SK-N-SH treated with all-trans-retinoic acid at 6 μM for 48 hours (cell line): ENCODE data around the gene C1orf94.

ENCODE experiments used
- ATAC-seq: fragments of 200-7000 bp; cut with Tn5 transposase; 3 replicates; pipeline ENCODE4 v1.9.1; 2020; ENCODE audit warnings: mild to moderate bottlenecking, moderate library complexity
- ARNTL ChIP-seq: fragments of 450-650 bp; formaldehyde crosslinking; IDR thresholded peaks from 2 replicates; pipeline ENCODE4 v1.5.0; 2020; ENCODE audit warnings: low read depth, mild to moderate bottlenecking, moderate library complexity, borderline replicate concordance
- BACH2 ChIP-seq: fragments of 250-450 bp; sonication (Bioruptor Pico); IDR thresholded peaks from 2 replicates; pipeline ENCODE4 v1.9.0; 2021; ENCODE audit warnings: mild to moderate bottlenecking, borderline replicate concordance
- CREB5 ChIP-seq: fragments of 250-450 bp; sonication (Bioruptor Pico); IDR thresholded peaks from 2 replicates; pipeline ENCODE4 v1.5.1; 2020; ENCODE audit warnings: low read depth, mild to moderate bottlenecking, moderate library complexity
- CSDC2 ChIP-seq: fragments of 250-450 bp; sonication (Bioruptor Pico); IDR thresholded peaks from 2 replicates; pipeline ENCODE4 v1.5.0; 2020; ENCODE audit warnings: mild to moderate bottlenecking, moderate library complexity
- CSRNP3 ChIP-seq: fragments of 250-450 bp; sonication (Bioruptor Pico); IDR thresholded peaks from 2 replicates; pipeline ENCODE4 v1.5.1; 2021; ENCODE audit warnings: mild to moderate bottlenecking, moderate library complexity
- ISL1 ChIP-seq: fragments of 250-450 bp; sonication (Bioruptor Pico); IDR thresholded peaks from 2 replicates; pipeline ENCODE4 v2.1.2; 2022; ENCODE audit warnings: mild to moderate bottlenecking, moderate library complexity
- OSR1 ChIP-seq: fragments of 250-450 bp; sonication (Bioruptor Pico); IDR thresholded peaks from 2 replicates; pipeline ENCODE4 v1.8.0; 2022; ENCODE audit warnings: moderate library complexity, mild to moderate bottlenecking, inconsistent platforms
- PATZ1 ChIP-seq: fragments of 250-450 bp; sonication (Bioruptor Pico); IDR thresholded peaks from 2 replicates; pipeline ENCODE4 v1.8.0; 2020; ENCODE audit warnings: mild to moderate bottlenecking, moderate library complexity, borderline replicate concordance
- POU6F1 ChIP-seq: fragments of 250-450 bp; sonication (Bioruptor Pico); IDR thresholded peaks from 2 replicates; pipeline ENCODE4 v1.8.0; 2021; ENCODE audit warnings: low read depth, mild to moderate bottlenecking, moderate library complexity, borderline replicate concordance
- PPARA ChIP-seq: fragments of 250-450 bp; sonication (Bioruptor Pico); IDR thresholded peaks from 2 replicates; pipeline ENCODE4 v1.5.0; 2020; ENCODE audit warnings: mild to moderate bottlenecking, borderline replicate concordance
- RARB ChIP-seq: fragments of 250-450 bp; sonication (Bioruptor Pico); IDR thresholded peaks from 2 replicates; pipeline ENCODE4 v1.8.0; 2021; ENCODE audit warnings: mild to moderate bottlenecking, moderate library complexity
- SNAI2 ChIP-seq: fragments of 250-450 bp; sonication (Bioruptor Pico); IDR thresholded peaks from 2 replicates; pipeline ENCODE4 v1.5.0; 2020; ENCODE audit warnings: mild to moderate bottlenecking, moderate library complexity
- TCF4 ChIP-seq: fragments of 250-450 bp; sonication (Bioruptor Pico); IDR thresholded peaks from 2 replicates; pipeline ENCODE4 v1.8.0; 2021; ENCODE audit warnings: mild to moderate bottlenecking, moderate library complexity, borderline replicate concordance
- TOX ChIP-seq: fragments of 250-450 bp; sonication (Bioruptor Pico); IDR thresholded peaks from 2 replicates; pipeline ENCODE4 v1.8.0; 2021; ENCODE audit warnings: mild to moderate bottlenecking, moderate library complexity, borderline replicate concordance
- TSHZ2 ChIP-seq: fragments of 250-450 bp; sonication (Bioruptor Pico); IDR thresholded peaks from 2 replicates; pipeline ENCODE4 v1.5.0; 2020; ENCODE audit warnings: mild to moderate bottlenecking, moderate library complexity
- ZC3H10 ChIP-seq: fragments of 250-450 bp; sonication (Bioruptor Pico); IDR thresholded peaks from 2 replicates; pipeline ENCODE4 v1.5.1; 2021; ENCODE audit warnings: mild to moderate bottlenecking, moderate library complexity
- ZFP3 ChIP-seq: fragments of 250-450 bp; sonication (Bioruptor Pico); IDR thresholded peaks from 2 replicates; pipeline ENCODE4 v1.5.0; 2020; ENCODE audit warnings: mild to moderate bottlenecking, moderate library complexity
- ZFP30 ChIP-seq: fragments of 450-650 bp; formaldehyde crosslinking; IDR thresholded peaks from 2 replicates; pipeline ENCODE4 v1.5.0; 2022; ENCODE audit warnings: mild to moderate bottlenecking, moderate library complexity
- ZNF565 ChIP-seq: fragments of 450-650 bp; formaldehyde crosslinking; conservative IDR thresholded peaks from 2 replicates; pipeline ENCODE4 v1.5.0; 2020; ENCODE audit warnings: low read depth, mild to moderate bottlenecking, moderate library complexity
- ZNF70 ChIP-seq: fragments of 450-650 bp; formaldehyde crosslinking; IDR thresholded peaks from 2 replicates; pipeline ENCODE4 v1.5.0; 2020; ENCODE audit warnings: mild to moderate bottlenecking, moderate library complexity
- ZNF8 ChIP-seq: fragments of 450-650 bp; formaldehyde crosslinking; IDR thresholded peaks from 2 replicates; pipeline ENCODE4 v1.5.0; 2020; ENCODE audit warnings: mild to moderate bottlenecking, moderate library complexity

The C1orf94 gene

GRCh38 chr1:34188418-34188817 is 11.7 kb downstream of the C1orf94 start (continued):
- TF ChIP-seq ZFP30 (CRISPR knock-in tag) = no peak
- TF ChIP-seq CSDC2 (CRISPR knock-in tag) = no peak

- TF ChIP-seq RARB (CRISPR knock-in tag) (no peak), SNAI2 (CRISPR knock-in tag) (no peak), POU6F1 (CRISPR knock-in tag) (no peak), BACH2 (CRISPR knock-in tag) (no peak), CSDC2 (CRISPR knock-in tag) (no peak), OSR1 (no peak), ZC3H10 (CRISPR knock-in tag) (no peak), ZNF8 (no peak), ZNF565 (CRISPR knock-in tag) (no peak), CREB5 (CRISPR knock-in tag) (no peak), ARNTL (CRISPR knock-in tag) (no peak)
Measured at GRCh38 chr1:34188985-34189384, 12.3 kb downstream of the C1orf94 start.

GRCh38 chr1:34190692-34191091 is 14.0 kb downstream of the C1orf94 start:
- ATAC-seq = no peak

More at GRCh38 chr1:34188985-34189384, 12.3 kb downstream of the C1orf94 start:
- no peak for ATAC-seq

GRCh38 chr1:34192621-34193020 is 15.9 kb downstream of the C1orf94 start:
- TF ChIP-seq CREB5 (CRISPR knock-in tag) = no peak
- TF ChIP-seq ZNF8 = no peak
- TF ChIP-seq RARB (CRISPR knock-in tag) = no peak
- ATAC-seq = no peak

More at GRCh38 chr1:34190692-34191091, 14.0 kb downstream of the C1orf94 start:
- TF ChIP-seq CSDC2 (CRISPR knock-in tag) (no peak), TSHZ2 (CRISPR knock-in tag) (no peak)

GRCh38 chr1:34199927-34200326 is 23.2 kb downstream of the C1orf94 start:
- ATAC-seq = no peak
- TF ChIP-seq ISL1 (CRISPR knock-in tag) (no peak), ARNTL (CRISPR knock-in tag) (no peak), ZNF70 (no peak), PATZ1 (no peak), ZNF565 (CRISPR knock-in tag) (no peak), ZNF8 (no peak), ZFP3 (CRISPR knock-in tag) (no peak), ZC3H10 (CRISPR knock-in tag) (no peak), BACH2 (CRISPR knock-in tag) (no peak), PPARA (CRISPR knock-in tag) (no peak), TSHZ2 (CRISPR knock-in tag) (no peak), TCF4 (no peak), CSRNP3 (CRISPR knock-in tag) (no peak), OSR1 (no peak), TOX (CRISPR knock-in tag) (no peak)
